DMS153 treated with DMSO at 0.1 percent for 48 hours (cell line): ENCODE measurements around the gene CACNG3.
"Not testable (repeated sequence)": the region's sequence is repeated elsewhere in the genome, so short reads cannot be mapped to it uniquely, and the experiment has no call there.

Experiments
- DNase-seq: peaks from one replicate; lab custom pipeline; 2025; ENCODE audit not compliant: unreplicated experiment; lab: John Stamatoyannopoulos, UW

Gene CACNG3

GRCh38 chr16:24328835-24329452 lies 72.8 kb downstream of the CACNG3 start:
- no peak for DNase-seq

- DNase-seq = no peak
These were observed 76.0 kb downstream of the CACNG3 start for GRCh38 chr16:24332178-24332577.

DNA sequence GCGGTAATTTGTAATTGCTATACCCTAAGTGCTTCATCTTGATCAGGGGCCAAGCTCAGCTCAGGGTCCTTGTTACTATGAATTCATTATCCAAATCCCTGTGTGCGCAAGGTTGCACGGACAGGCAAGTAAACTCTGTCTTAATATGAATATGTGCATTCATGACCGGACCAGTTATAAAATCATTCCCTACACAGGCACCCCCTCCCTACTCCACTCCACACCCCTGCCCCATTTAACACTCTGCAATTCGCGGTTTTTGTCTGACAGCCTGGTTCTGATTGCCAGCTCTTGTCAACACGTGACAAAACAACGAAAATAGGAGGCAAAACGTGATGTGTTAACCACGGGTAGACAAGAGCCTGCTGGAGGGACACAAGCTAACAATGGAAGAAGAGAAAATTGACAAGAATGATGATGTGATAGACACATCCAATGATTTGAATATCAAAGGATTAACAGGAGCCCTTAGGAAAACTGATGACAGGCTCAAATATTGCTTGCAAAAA lies 76.5 kb downstream of the CACNG3 start:
- no peak for DNase-seq

GRCh38 chr16:24336491-24336890 lies 80.4 kb downstream of the CACNG3 start:
- no peak for DNase-seq

GRCh38 chr16:24337013-24337412 lies 80.9 kb downstream of the CACNG3 start:
- no peak for DNase-seq

GRCh38 chr16:24343829-24344228 lies 87.7 kb downstream of the CACNG3 start:
- not testable (repeated sequence) for DNase-seq

DNA sequence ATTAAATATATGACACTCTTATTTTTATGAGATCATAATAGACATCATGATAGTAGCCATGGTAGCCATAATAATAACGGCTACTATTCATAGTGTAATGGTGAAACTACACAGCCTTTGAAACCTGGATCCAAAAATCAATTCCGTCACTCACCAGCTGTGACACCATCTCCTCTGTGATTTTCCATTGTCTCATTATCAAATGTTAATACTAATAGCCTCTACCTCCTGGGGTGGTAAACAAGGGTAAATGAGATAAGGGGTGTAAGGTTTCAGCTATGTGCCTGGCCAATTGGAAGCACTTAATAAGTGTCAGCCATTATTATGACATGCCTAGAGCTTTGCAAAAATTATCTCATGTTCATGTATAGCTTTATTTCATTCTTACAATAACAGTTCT lies 88.6 kb downstream of the CACNG3 start:
- DNase-seq = no peak

DNA sequence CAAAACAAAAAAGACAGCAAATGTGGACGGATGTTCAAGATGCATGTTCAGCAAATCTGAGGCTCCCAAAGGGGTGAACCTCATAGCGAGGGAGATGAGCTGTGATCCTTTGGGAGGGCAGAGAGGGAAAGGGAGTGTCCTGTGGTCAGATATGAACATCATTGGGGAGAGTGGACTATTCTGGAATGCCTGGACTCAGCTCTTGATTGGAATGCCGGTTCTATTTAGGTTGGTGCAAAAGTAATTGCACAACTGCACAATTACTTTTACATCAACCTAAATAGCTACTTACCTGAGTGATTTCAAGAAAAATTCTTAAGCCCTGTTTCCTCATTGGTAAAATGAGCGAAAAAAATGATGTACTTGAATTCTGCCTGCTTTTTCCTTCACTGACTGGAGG lies 89.6 kb downstream of the CACNG3 start:
- no peak for DNase-seq

DNA sequence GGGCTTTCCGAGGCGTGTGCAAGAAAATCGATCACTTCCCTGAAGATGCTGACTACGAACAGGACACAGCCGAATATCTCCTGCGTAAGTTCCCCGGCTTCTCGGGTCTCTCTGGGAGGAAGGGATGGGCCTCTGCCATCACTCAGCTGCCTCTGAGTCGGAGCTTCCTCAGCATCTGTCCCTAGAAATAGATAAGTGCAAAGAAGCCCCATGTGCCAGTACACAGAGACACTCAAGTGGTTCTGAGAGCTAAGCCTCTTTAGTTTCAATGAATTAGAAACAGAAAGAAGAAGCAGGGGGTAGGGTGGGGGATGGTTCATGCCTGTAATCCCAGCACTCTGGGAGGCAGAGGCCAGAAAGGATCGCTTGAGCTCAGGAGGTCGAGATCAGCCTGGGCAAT lies 90.6 kb downstream of the CACNG3 start:
- no peak for DNase-seq

DNA sequence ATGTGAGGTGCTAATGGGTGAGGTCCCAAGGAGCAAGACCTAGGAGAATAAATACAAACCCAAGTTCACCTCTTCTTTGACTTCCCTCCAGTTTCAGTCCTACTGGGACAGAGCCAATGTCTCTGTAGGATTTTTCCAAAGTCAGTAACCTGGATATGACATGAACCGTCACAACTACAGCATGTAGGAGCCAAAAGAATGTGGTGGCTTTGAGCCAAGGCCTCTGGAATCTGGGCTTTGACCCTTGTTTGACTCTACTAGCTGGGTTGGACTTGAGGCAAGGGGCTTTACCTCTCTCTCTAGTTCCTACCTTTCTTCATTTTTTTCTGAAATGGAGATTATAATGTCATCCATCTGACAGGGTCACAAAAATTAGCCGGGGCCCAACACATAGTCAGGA lies 91.4 kb downstream of the CACNG3 start:
- DNase-seq = no peak

- no peak for DNase-seq
These were observed 92.6 kb downstream of the CACNG3 start for GRCh38 chr16:24348545-24349290.

- DNase-seq = no peak
These were observed 93.2 kb downstream of the CACNG3 start for GRCh38 chr16:24349320-24349719.

- no peak for DNase-seq
These were observed 96.6 kb downstream of the CACNG3 start for GRCh38 chr16:24352746-24353145.

GRCh38 chr16:24353622-24354021 lies 97.5 kb downstream of the CACNG3 start:
- DNase-seq = no peak

DNA sequence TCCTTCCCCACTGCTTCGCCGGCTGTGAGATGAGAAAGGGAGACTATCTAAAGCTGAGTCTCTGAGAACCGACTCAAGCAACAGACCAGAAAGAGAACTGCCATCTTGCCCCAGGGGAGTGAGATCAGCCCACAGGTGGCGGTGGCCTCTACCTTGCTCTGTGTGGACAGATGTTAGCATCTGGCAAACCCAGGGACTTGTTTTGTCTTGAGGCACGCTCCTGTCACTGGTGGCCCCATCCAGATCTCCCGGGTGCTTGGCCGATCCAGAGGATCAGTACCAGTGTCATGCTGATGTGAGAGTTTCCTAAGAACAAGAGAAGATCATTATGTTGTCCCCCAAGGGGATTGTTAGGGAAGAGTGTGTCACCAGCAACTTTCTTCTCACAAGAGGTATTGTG lies 101.4 kb downstream of the CACNG3 start:
- DNase-seq = no peak

DNA sequence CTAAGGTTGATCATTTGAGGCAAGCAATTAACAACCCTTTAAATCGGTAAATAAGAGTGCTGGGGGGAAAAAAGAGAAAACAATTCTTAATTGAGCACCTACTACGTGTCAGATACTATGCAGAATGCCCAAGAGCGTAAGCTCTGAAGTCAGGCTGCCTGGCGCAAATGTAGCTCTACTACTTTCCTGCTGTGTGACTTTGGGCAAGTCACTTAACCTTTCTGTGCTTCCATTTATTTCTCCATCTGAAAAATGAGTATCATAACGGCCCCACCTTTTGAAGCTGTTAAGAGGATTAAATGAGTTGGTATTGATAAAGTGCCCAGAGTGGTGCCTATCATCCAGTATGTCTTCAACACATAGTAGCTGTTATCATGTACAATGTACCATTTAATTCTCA lies 102.0 kb downstream of the CACNG3 start:
- DNase-seq = no peak

DNA sequence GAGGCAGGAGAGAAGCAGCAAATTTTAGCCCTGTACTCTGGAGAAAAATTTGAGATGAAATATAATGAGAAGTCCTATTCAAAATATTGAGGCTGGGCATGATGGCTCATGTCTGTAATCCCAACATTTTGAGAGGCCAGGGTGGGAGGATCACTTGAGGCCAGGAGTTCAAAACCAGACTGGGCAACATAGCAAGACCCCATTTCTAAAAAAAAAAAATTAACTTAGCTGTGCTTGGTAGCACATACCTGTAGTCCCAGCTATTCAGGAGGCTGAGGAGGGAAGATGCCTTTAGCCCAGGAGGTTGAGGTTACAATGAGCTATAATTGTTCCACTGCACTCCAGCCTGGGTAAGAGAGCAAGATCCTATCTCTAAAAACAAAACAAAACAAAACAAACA lies 103.4 kb downstream of the CACNG3 start:
- DNase-seq = no peak

DNA sequence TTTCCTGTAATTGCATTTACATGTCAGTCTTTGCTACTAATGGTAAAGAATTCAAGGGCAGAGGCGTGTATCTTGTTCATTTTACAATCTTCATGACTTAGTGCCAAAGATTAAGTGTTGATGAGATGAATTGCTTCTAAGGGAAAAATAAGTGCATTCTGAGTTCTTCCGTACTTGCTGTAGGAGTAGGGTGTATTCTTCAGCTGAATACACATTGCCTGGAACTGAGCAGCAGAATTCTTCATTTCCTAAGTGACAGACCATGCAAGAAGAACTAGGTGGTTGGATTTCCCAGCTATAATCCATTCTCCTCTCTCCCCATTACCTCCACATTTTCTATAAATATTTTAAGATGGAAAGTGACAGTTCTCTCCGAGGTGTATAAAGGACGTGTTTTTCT lies 104.8 kb downstream of the CACNG3 start:
- no peak for DNase-seq

DNA sequence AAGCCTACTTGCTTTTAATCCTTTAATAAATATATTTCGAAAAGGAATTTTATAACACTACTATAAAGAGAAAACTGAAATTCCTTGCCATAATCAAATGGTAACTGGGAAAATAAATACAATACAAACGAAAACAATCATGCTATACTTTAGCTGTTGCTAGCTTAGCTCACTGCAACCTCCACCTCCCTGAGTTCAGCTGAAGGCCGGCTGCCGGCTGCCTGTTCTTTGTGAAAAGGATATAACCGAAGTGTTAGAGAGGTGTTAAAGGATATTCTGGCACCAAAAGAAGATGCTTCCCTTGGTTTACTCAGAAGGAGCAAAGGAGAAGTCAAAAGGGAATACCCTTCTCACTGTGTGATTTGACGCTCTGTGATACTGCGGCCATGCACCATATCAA lies 108.5 kb downstream of the CACNG3 start:
- DNase-seq = no peak

DNA sequence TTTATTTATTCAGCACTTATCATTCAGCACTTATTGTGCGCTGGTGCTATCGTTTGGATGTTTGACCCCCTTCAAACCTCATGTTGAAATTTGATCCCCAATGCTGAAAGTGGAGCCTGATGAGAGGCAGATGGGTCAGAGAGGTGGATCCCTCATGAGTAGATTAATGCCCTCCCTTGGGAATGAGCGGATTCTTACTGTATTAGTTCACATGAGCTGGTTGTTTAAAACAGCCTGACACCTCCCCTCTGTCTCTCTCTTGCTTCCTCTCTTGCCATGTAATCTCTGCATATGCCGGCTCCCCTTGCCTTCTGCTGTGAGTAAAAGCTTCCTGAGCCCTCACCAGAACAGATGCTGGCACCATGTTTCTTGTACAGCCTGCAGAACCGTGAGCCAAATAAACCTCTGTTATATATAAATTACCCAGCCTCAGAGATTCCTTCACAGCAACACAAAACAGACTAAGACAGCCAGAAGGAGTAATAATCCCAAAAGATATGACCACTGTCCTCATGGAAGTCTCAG lies 111.1 kb downstream of the CACNG3 start:
- DNase-seq = peak; percentile 6

DNA sequence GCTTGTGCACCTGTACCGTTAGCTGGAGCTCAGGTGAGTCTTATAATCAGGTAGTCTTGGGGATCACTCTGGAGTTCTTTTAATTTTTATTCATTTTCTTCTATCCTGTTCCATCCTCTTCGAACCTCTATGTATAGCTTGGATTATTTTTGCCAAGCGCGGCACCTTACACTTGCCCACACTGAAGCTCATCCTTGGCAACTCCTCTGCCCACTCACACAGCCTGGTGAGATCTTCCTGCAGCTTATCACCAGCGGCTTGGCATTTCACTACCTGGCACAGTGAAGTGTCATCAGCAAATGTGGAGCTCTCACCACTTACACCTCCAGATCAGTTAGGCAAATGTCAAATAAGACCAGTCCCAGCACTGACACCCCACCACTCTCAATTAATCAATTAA lies 116.7 kb downstream of the CACNG3 start:
- no peak for DNase-seq

DNA sequence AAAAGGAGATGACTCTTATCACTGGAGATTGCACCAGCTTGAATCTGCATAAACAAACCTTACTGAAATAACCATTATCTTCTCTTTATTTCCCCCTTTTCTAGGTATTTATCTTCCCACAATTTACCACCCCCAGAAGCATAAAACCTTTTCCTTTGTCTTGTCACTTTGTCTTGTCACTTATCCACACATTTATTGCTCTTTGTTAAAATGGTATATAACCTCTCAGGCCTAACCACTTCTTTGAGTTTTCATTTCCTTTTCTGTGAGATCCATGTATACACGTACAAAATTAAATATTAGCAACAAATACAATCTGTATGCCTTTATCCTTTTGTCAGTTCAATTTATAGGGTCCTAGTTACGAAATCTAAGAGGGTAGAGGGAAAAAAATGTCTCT lies 122.9 kb downstream of the CACNG3 start:
- no peak for DNase-seq
